ENCODE results near the gene SLIT1. TPM values are rescaled to one million over a fixed set of nuclear protein-coding genes. Genes with fewer than 3 reads are reported as not detected.

SLIT1 gene
- polyA plus RNA-seq, 1 donor (not counting 4 experiments of a cell fraction or from before 2014, with no cell fraction given) = 0.01 TPM

DNA sequence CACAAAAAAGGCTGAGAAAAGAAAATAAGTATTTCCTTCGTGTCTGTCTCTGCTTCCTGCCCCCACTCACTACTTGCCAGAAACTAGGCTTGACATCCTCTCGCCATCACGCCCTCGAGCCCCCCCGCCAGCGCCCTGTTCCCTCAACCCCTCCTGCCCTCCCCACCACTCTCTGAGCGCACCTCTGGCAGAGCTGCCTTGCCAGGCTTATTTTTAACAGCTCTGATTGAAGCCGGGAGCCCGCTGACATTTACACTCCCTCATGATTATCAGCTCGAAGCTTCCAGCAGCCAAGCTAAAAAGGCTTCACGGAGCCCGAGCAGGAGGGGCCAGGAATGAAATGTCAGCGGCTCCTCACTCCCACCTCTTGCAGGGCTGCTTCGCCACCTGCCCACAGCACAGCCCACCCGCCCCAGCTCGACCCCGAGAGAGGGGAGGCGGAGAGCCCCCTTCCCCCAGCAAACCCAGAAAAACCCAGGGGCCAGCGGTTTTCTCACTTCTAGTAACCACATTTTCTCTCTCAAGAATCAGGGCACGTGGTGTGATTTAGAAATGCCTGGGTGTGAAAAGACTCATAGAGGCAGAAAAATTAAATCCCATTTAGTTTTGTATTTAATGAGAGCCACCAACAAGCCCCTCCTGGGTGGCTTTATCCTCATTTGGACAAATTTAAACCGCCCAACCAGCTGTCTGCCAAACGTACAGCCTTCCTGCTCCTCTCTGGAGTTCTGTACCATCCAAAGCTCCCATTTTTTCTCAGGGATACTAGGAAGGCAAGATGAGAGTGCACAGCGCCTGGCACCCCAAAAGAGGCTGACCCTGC lies 89.3 kb downstream of the SLIT1 start:
- no peak overlapping the region for H3K27ac ChIP-seq (ENCODE audit: control insufficient read depth, insufficient read depth, low read length)

DNA sequence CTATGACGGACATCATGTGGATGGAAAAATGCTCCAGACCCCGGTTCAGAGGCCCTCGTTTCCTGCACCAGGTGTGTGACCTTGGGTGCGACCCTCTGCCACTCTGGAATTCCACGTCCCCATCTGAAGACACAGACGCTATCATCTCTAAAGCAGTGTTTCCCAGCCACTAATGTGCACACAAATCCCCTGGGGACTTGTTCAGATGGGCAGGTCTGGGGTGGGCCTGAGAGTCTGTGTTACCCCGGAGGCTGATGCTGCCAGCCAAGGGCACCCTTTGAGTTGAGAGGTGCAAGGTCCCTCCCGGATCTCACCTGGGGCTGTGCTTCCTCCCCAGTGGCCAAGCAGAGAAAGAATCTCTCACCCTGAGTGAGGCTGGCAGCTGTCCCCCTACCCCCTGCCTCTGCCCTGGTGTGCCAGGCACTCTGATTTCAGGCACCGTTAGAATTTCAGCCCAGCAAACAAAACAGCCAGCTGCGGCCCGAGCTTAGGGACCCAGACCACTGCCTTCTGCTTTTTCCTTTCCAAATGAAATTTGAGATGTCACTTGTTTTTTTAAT lies 90.0 kb downstream of the SLIT1 start:
- FAIRE-seq (no peak), DNase-seq (ENCODE audit: low read depth, low spot score) (no peak)
- Histone ChIP-seq H3K4me1 (ENCODE audit: control insufficient read depth, extremely low read depth, insufficient read depth, low read length) (no peaks in the 10 kb centered on the region), H4K20me1 (ENCODE audit: control insufficient read depth, extremely low read depth, insufficient read depth, low read length) (no peaks in the 10 kb centered on the region), H3K9me1 (ENCODE audit: control insufficient read depth, extremely low read depth, insufficient read depth, low read length) (no peaks in the 10 kb centered on the region), H3K27ac (ENCODE audit: control insufficient read depth, insufficient read depth, low read length) (no peak overlapping the region), H3K4me3 (ENCODE audit: control insufficient read depth in 2 of 3, extremely low read depth in 1 of 3, insufficient read depth in 2 of 3, low read depth in 1 of 3, low read length in 3 of 3) (no peak overlapping the region), H3K27me3 (ENCODE audit: control insufficient read depth, extremely low read depth, insufficient read depth, low read length) (peaks cover 54% of the 10 kb centered on the region), H3K9ac (ENCODE audit: control insufficient read depth, extremely low read depth, insufficient read depth, low read length) (no peak overlapping the region), H3K36me3 (ENCODE audit: control insufficient read depth in 2 of 2, extremely low read depth in 1 of 2, insufficient read depth in 2 of 2, low read length in 2 of 2) (no peaks in the 10 kb centered on the region), H3K9me3 (ENCODE audit: control insufficient read depth, low read depth, low read length) (no peaks in the 10 kb centered on the region), H2AFZ (ENCODE audit: control insufficient read depth, low read length) (no peak overlapping the region), H3K79me2 (ENCODE audit: control insufficient read depth, insufficient read depth, low read length) (no peaks in the 10 kb centered on the region), H3K4me2 (ENCODE audit: control insufficient read depth, extremely low read depth, insufficient read depth, low read depth, low read length) (no peak overlapping the region)
- dilution Hi-C loops (cut with MboI; ENCODE audit: extremely low pct_ligation_motif_present, low sequenced_read_pairs) = no loop called here
- TF ChIP-seq CTCF (optimal IDR thresholded peaks at IDR 0.05 in 1 of 3, IDR thresholded peaks at IDR 0.05 in 1 of 3, conservative IDR thresholded peaks at IDR 0.05 in 1 of 3; ENCODE audit: extremely low read depth in 1 of 3, insufficient read depth in 2 of 3, low read length in 3 of 3) (no peak), EZH2 (IDR thresholded peaks at IDR 0.05; ENCODE audit: low read length) (no peak)

More for the DNA sequence above, 89.3 kb downstream of the SLIT1 start:
- Histone ChIP-seq H2AFZ (ENCODE audit: control insufficient read depth, low read length) (no peak overlapping the region), H3K9me3 (ENCODE audit: control insufficient read depth, low read depth, low read length) (no peaks in the 10 kb centered on the region), H3K9me1 (ENCODE audit: control insufficient read depth, extremely low read depth, insufficient read depth, low read length) (no peaks in the 10 kb centered on the region), H3K4me3 (ENCODE audit: control insufficient read depth in 2 of 3, extremely low read depth in 1 of 3, insufficient read depth in 2 of 3, low read depth in 1 of 3, low read length in 3 of 3) (no peak overlapping the region), H3K36me3 (ENCODE audit: control insufficient read depth in 2 of 2, extremely low read depth in 1 of 2, insufficient read depth in 2 of 2, low read length in 2 of 2) (no peaks in the 10 kb centered on the region), H3K4me1 (ENCODE audit: control insufficient read depth, extremely low read depth, insufficient read depth, low read length) (no peaks in the 10 kb centered on the region), H3K4me2 (ENCODE audit: control insufficient read depth, extremely low read depth, insufficient read depth, low read depth, low read length) (no peak overlapping the region), H3K9ac (ENCODE audit: control insufficient read depth, extremely low read depth, insufficient read depth, low read length) (no peak overlapping the region), H3K27me3 (ENCODE audit: control insufficient read depth, extremely low read depth, insufficient read depth, low read length) (peaks cover 49% of the 10 kb centered on the region), H4K20me1 (ENCODE audit: control insufficient read depth, extremely low read depth, insufficient read depth, low read length) (no peaks in the 10 kb centered on the region), H3K79me2 (ENCODE audit: control insufficient read depth, insufficient read depth, low read length) (no peaks in the 10 kb centered on the region)
- dilution Hi-C loops (cut with MboI; ENCODE audit: extremely low pct_ligation_motif_present, low sequenced_read_pairs) = no loop called here
- FAIRE-seq (no peak), DNase-seq (ENCODE audit: low read depth, low spot score) (no peak)
- no peak for TF ChIP-seq EZH2 (IDR thresholded peaks at IDR 0.05; ENCODE audit: low read length)
- no peak for TF ChIP-seq CTCF (optimal IDR thresholded peaks at IDR 0.05 in 1 of 3, IDR thresholded peaks at IDR 0.05 in 1 of 3, conservative IDR thresholded peaks at IDR 0.05 in 1 of 3; ENCODE audit: extremely low read depth in 1 of 3, insufficient read depth in 2 of 3, low read length in 3 of 3)

Data from keratinocyte (primary cell).